Trophoblast cell (in vitro differentiated cells and primary cell): Measurements from ENCODE around the gene MBOAT1.

Source experiments
- DNase-seq, 2 donors: peaks; one replicate each; pipeline ENCODE4 v3.0.0-alpha.2; 2016
- H2AFZ ChIP-seq: 2 replicates; pipeline ENCODE4 v1.6.1; 2013; ENCODE audit warnings: low read length, moderate library complexity, mild to moderate bottlenecking; ENCODE audit not compliant: insufficient read depth, poor library complexity
- H2AK5ac ChIP-seq: 2 replicates; pipeline ENCODE4 v1.6.1; 2013; ENCODE audit warnings: mild to moderate bottlenecking, low read length
- H2BK120ac ChIP-seq: 2 replicates; pipeline ENCODE4 v1.6.1; 2013; ENCODE audit warnings: low read length, mild to moderate bottlenecking, moderate library complexity; ENCODE audit not compliant: insufficient read depth, poor library complexity
- H2BK12ac ChIP-seq: 2 replicates; pipeline ENCODE4 v1.6.1; 2013; ENCODE audit warnings: mild to moderate bottlenecking, low read length, moderate library complexity
- H2BK5ac ChIP-seq: 2 replicates; pipeline ENCODE4 v1.6.1; 2013; ENCODE audit warnings: low read length, low read depth, moderate library complexity, mild to moderate bottlenecking; ENCODE audit not compliant: poor library complexity
- H3K14ac ChIP-seq: 2 replicates; pipeline ENCODE4 v1.6.1; 2013; ENCODE audit warnings: mild to moderate bottlenecking, low read length
- H3K18ac ChIP-seq: 2 replicates; pipeline ENCODE4 v1.6.1; 2013; ENCODE audit warnings: mild to moderate bottlenecking, low read length
- H3K23ac ChIP-seq: 2 replicates; pipeline ENCODE4 v1.6.1; 2013; ENCODE audit warnings: low read length
- H3K27ac ChIP-seq: 2 replicates; pipeline ENCODE4 v1.5.1; 2013; ENCODE audit warnings: low read depth, mild to moderate bottlenecking, inconsistent platforms, low read length, moderate library complexity
- H3K27me3 ChIP-seq: 2 replicates; pipeline ENCODE4 v1.6.1; 2013; ENCODE audit warnings: inconsistent platforms, mild to moderate bottlenecking, low read length, moderate library complexity; ENCODE audit not compliant: insufficient read depth
- H3K36me3 ChIP-seq, 2 experiments: 1 replicate in 1 of 2; 2 replicates in 1 of 2; pipeline ENCODE4 v1.6.1; 2013; ENCODE audit warnings: low read length in 2 of 2, mild to moderate bottlenecking in 2 of 2, moderate library complexity in 1 of 2; ENCODE audit not compliant: insufficient read depth in 2 of 2, control insufficient read depth in 1 of 2
- H3K4ac ChIP-seq: 2 replicates; pipeline ENCODE4 v1.6.1; 2013; ENCODE audit warnings: low read depth, mild to moderate bottlenecking, low read length, moderate library complexity
- H3K4me1 ChIP-seq, 2 experiments: 1 replicate in 1 of 2; 2 replicates in 1 of 2; pipeline ENCODE4 v1.6.1; 2013; ENCODE audit warnings: low read length in 2 of 2, mild to moderate bottlenecking in 2 of 2, moderate library complexity in 1 of 2; ENCODE audit not compliant: insufficient read depth in 2 of 2, control insufficient read depth in 1 of 2
- H3K4me2 ChIP-seq: 2 replicates; pipeline ENCODE4 v1.6.1; 2013; ENCODE audit warnings: inconsistent platforms, mild to moderate bottlenecking, low read length, moderate library complexity
- H3K4me3 ChIP-seq: 2 replicates; pipeline ENCODE4 v1.5.1; 2013; ENCODE audit warnings: mild to moderate bottlenecking, low read depth, low read length, inconsistent platforms
- H3K79me1 ChIP-seq: one replicate; pipeline ENCODE4 v1.6.1; 2013; ENCODE audit warnings: low read length
- H3K79me2 ChIP-seq: 2 replicates; pipeline ENCODE4 v1.6.1; 2013; ENCODE audit warnings: low read length, mild to moderate bottlenecking; ENCODE audit not compliant: control insufficient read depth, insufficient read depth, poor library complexity
- H3K9ac ChIP-seq: 2 replicates; pipeline ENCODE4 v1.6.1; 2013; ENCODE audit warnings: mild to moderate bottlenecking, low read length
- H3K9me3 ChIP-seq: 2 replicates; pipeline ENCODE4 v1.6.1; 2013; ENCODE audit warnings: low read depth, mild to moderate bottlenecking, control low read depth, inconsistent platforms, low read length; ENCODE audit not compliant: insufficient read depth
- H4K12ac ChIP-seq: 2 replicates; pipeline ENCODE4 v1.6.1; 2013; ENCODE audit warnings: low read depth, mild to moderate bottlenecking, low read length, moderate library complexity
- H4K8ac ChIP-seq: 2 replicates; pipeline ENCODE4 v1.6.1; 2013; ENCODE audit warnings: low read depth, mild to moderate bottlenecking, low read length, moderate library complexity
- H4K91ac ChIP-seq: one replicate; pipeline ENCODE4 v1.6.1; 2013; ENCODE audit warnings: low read depth, mild to moderate bottlenecking, low read length, moderate library complexity
- WGBS: extraction: QIAGEN DNeasy Blood & Tissue Kit; methylation state at CpG from one replicate; pipeline ENCODE4 v1.1.7; 2013; ENCODE audit warnings: missing lambda C conversion rate; ENCODE audit not compliant: insufficient read length, insufficient coverage; ENCODE audit errors: extremely low coverage; 5-methylcytosine and 5-hydroxymethylcytosine counted together

Gene MBOAT1

GRCh38 chr6:20158676-20159075, 53.6 kb downstream of the MBOAT1 start:
- no CpG with 5 or more reads among the region's 4 CpGs for WGBS
- no peak for DNase-seq
- H3K18ac ChIP-seq, result no peak overlapping the region

DNA sequence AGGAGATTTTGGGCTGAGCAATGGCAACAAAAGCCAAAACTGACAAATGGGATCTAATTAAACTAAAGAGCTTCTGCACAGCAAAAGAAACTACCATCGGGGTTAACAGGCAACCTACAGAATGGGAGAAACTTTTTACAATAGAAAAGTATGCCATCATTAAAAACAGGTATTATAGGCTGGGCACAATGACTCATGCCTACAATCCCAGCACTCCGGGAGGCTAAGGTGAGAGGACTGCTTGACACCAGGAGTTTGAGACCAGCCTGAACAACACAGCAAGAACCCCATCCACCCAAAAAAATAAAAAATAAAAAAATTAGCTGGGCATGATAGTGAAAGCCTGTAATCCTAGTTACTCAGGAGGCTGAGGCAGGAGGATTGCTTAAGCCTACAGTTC, 55.4 kb downstream of the MBOAT1 start:
- Histone ChIP-seq H4K8ac (no peak overlapping the region), H4K91ac (no peak overlapping the region), H3K18ac (no peak overlapping the region), H3K4ac (no peak overlapping the region), H3K36me3 (no peaks in the 10 kb centered on the region), H3K27ac (no peak overlapping the region), H3K23ac (no peak overlapping the region), H4K12ac (no peak overlapping the region), H3K14ac (no peak overlapping the region), H3K27me3 (no peaks in the 10 kb centered on the region), H3K9me3 (no peaks in the 10 kb centered on the region), H2BK12ac (no peak overlapping the region), H3K4me2 (no peak overlapping the region), H3K4me3 (no peak overlapping the region), H2AFZ (no peak overlapping the region), H3K79me1 (no peaks in the 10 kb centered on the region), H3K9ac (no peak overlapping the region), H2BK120ac (no peak overlapping the region), H2BK5ac (no peak overlapping the region), H3K79me2 (no peaks in the 10 kb centered on the region), H3K4me1 (no peaks in the 10 kb centered on the region), H2AK5ac (no peak overlapping the region)
- WGBS, result no CpG with 5 or more reads among the region's 2 CpGs
- no peak for DNase-seq

More at GRCh38 chr6:20158676-20159075, 53.6 kb downstream of the MBOAT1 start:
- Histone ChIP-seq H3K27me3 (no peaks in the 10 kb centered on the region), H2AFZ (no peak overlapping the region), H3K23ac (no peak overlapping the region), H2BK120ac (no peak overlapping the region), H2BK5ac (no peak overlapping the region), H3K4me1 (no peaks in the 10 kb centered on the region), H2BK12ac (no peak overlapping the region), H2AK5ac (no peak overlapping the region), H3K36me3 (no peaks in the 10 kb centered on the region), H3K79me2 (no peaks in the 10 kb centered on the region), H3K27ac (no peak overlapping the region), H3K4ac (no peak overlapping the region), H3K4me3 (no peak overlapping the region), H4K91ac (no peak overlapping the region), H3K9ac (no peak overlapping the region), H4K12ac (no peak overlapping the region), H3K4me2 (no peak overlapping the region), H4K8ac (no peak overlapping the region), H3K9me3 (no peaks in the 10 kb centered on the region), H3K79me1 (no peaks in the 10 kb centered on the region), H3K14ac (no peak overlapping the region)

DNA sequence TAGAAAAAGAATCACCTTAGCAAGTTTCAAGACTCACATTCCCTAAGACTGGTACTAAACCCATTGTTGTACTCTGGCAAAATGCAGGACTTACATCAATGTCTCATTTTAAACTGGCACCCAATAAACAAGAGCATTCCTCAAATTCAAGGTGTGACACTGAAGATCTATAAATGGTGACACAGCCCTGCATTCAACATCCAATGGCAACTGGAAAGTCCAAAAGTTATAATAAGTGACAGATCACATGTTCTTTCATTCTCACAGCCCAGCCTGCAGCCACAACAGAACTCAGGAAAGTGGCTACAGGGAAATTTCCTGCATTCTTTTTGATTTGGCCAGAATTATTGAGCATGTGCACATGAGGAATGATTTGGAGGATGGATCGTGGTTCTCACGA, 57.5 kb downstream of the MBOAT1 start:
- no peak overlapping the region for H3K4me3 ChIP-seq
- H2AK5ac ChIP-seq, result no peak overlapping the region
- no peak overlapping the region for H3K23ac ChIP-seq
- no peak overlapping the region for H2BK120ac ChIP-seq
- H3K27me3 ChIP-seq, result no peaks in the 10 kb centered on the region
- H3K9me3 ChIP-seq, result no peaks in the 10 kb centered on the region
- H2BK5ac ChIP-seq, result no peak overlapping the region
- H2BK12ac ChIP-seq, result no peak overlapping the region
- H3K4me1 ChIP-seq, result no peaks in the 10 kb centered on the region
- H4K91ac ChIP-seq, result no peak overlapping the region
- H2AFZ ChIP-seq, result no peak overlapping the region
- no peak overlapping the region for H3K14ac ChIP-seq
- no peak overlapping the region for H3K4ac ChIP-seq
- H3K79me2 ChIP-seq, result no peaks in the 10 kb centered on the region
- no peak overlapping the region for H3K9ac ChIP-seq
- WGBS, result no CpG with 5 or more reads among the region's 2 CpGs
- DNase-seq, result no peak
- no peaks in the 10 kb centered on the region for H3K79me1 ChIP-seq
- H3K4me2 ChIP-seq, result no peak overlapping the region
- H3K27ac ChIP-seq, result no peak overlapping the region
- H3K18ac ChIP-seq, result no peak overlapping the region
- no peaks in the 10 kb centered on the region for H3K36me3 ChIP-seq
- H4K12ac ChIP-seq, result no peak overlapping the region
- no peak overlapping the region for H4K8ac ChIP-seq

GRCh38 chr6:20153194-20153593, 59.1 kb downstream of the MBOAT1 start:
- no CpG with 5 or more reads among the region's 3 CpGs for WGBS
- no peak overlapping the region for H3K4me2 ChIP-seq
- H3K18ac ChIP-seq, result no peak overlapping the region
- H3K4me3 ChIP-seq, result no peak overlapping the region
- H3K9me3 ChIP-seq, result no peaks in the 10 kb centered on the region
- H4K91ac ChIP-seq, result no peak overlapping the region
- no peak overlapping the region for H3K14ac ChIP-seq
- no peak overlapping the region for H3K23ac ChIP-seq
- no peaks in the 10 kb centered on the region for H3K27me3 ChIP-seq
- no peak for DNase-seq
- no peak overlapping the region for H4K12ac ChIP-seq
- H3K27ac ChIP-seq, result no peak overlapping the region
- H2BK12ac ChIP-seq, result no peak overlapping the region
- H3K4ac ChIP-seq, result no peak overlapping the region
- no peak overlapping the region for H3K9ac ChIP-seq
- no peaks in the 10 kb centered on the region for H3K79me2 ChIP-seq
- H3K4me1 ChIP-seq, result no peaks in the 10 kb centered on the region
- H3K36me3 ChIP-seq, result no peaks in the 10 kb centered on the region
- no peak overlapping the region for H2AK5ac ChIP-seq
- H2BK120ac ChIP-seq, result no peak overlapping the region
- H3K79me1 ChIP-seq, result no peaks in the 10 kb centered on the region
- H2AFZ ChIP-seq, result no peak overlapping the region
- H4K8ac ChIP-seq, result no peak overlapping the region
- H2BK5ac ChIP-seq, result no peak overlapping the region
